SIG-M5 treated with dmso at 0.1 percent for 504 hours (cell line): Measurements from ENCODE around the gene ZNF710.
"Not testable (repeated sequence)": the region's sequence is repeated elsewhere in the genome, so short reads cannot be mapped to it uniquely, and the experiment has no call there.

Experiments
- DNase-seq: peaks from one replicate; lab custom pipeline; 2025; ENCODE audit not compliant: unreplicated experiment; lab: John Stamatoyannopoulos, UW

ZNF710 gene

DNA sequence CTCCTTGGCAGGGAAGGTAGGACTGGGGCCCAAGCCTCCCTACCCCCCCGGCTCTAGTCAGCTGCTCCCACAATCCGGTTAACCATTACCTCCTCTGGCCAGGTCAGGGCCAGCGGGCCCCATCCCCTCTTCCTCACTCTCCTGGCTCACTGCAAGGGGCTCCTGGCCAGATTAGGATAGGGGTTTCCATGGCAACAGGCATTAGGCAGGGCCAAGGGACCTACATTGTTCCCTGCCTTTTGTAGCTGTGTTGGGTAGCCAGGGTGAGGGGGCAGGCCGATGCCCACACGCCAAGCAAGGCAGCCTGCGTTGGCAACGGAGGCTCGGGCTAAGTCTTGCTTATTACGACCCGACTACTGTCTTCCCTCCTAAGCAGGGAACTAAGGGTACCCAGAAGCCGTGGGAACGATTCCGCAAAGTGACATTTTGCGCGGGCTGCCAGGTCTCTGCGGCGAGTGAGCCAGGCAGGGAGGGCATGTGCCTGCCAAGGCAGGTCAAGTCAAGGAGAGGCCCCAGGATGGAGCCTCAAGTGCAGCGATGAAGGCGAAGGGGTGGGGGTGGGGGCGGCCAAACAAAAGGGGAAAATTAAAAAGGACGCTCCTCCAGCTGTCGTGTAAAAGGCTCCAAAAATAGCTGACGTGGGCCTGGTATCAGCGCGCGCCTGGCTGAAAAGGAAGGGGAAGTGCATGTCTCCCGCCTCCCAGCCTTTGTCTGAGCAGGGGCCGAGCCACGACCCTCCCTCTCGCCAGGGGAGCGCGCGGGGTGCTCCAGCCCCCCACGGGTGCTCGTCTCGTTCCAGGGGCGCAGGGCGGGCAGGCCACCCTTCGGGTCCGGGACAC is 100.2 kb downstream of the ZNF710 start:
- peak; percentile 70 for DNase-seq

DNA sequence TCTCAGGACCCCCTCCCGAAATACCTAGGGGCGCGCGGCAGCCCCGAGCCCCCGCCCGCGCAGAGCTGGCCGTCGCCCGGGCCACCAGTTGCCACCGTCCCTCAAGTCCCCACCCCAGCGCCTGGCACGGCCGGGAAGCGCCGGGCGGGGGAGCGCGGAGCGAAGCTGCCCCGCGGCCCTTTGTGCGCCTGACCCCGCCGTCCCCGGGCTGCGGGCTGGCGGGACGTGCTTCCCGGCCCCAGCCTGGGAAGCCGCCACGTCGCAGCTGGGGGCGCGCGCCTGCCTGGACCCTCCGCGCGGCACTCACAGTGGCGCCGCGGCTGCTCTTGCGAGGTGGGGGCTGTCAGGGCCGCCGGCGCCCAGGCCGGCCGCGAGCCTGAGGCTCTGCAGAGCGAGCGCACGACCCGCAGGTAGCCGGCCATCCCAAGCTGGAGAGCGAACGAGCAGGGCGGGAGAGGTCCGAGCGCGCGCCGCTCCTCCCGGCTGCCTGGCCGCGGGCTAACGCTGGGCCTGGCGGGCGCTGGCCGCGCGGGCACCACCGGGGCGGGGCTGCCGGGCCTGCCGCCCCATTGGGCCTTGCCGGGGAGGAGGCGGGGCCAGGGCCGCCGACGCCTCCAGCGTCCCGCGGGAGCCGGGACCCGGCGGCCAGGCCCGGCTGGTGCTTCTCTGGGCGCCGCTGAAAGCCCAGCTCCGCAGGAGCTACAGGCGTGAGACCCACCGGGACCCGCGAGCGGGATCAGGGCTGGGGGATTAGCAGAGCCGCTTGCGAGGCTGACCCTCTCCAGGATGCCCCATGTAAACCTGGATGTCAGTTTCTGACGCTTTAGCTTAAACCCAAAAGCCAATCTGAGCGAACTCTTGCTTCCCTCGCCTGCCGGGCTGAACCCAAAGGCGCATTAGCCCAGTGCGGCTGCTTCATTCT is 101.1 kb downstream of the ZNF710 start, which contains the start of gene IDH2:
Gene IDH2 (minus strand): TSS at position 500 of the 922 bp plus-strand sequence. CDS start 78 bp downstream, at position 422.
- peak; percentile 49 for DNase-seq

GRCh38 chr15:90103701-90104329 is 102.7 kb downstream of the ZNF710 start:
- no peak for DNase-seq

DNA sequence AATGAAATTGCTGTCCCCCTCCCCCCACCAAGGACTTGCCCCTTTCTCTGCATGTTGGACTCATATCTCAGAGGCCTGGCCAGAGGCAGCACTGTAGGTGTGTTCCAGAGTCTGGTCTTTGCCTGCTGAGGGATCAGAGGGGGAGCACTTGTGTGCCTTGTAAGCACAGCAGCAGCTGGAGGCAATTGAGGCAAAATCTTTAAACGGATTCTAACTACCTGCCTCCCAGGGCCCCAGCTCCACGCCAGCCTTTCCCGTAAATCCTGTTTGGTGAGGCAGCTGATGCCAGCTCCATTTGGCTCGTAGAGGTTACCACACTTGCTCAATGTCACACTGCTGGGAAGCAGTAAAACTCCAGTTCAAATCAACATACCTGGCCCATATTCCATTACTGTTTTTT is 103.4 kb downstream of the ZNF710 start:
- no peak for DNase-seq

DNA sequence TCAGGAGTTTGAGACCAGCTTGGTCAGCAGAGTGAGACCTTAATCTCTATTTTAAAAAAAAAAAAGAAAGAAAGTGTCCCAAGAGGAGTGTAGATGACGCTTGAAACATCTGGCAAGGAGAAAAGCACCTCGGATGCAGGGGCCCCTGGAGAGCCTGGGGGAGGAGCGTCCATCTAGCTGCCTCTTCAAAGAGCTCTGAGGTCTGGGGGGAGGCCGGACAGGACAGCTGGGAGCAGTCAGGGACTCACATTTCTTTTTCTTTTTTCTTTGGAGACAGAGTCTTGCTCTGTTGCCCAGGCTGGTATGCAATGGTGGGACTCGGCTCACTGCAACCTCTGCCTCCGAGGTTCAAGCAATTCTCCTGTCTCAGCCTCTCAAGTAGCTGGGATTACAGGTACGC is 104.4 kb downstream of the ZNF710 start:
- no peak for DNase-seq

- peak; percentile 12 for DNase-seq
Observed at GRCh38 chr15:90106522-90107117, 105.5 kb downstream of the ZNF710 start.

DNA sequence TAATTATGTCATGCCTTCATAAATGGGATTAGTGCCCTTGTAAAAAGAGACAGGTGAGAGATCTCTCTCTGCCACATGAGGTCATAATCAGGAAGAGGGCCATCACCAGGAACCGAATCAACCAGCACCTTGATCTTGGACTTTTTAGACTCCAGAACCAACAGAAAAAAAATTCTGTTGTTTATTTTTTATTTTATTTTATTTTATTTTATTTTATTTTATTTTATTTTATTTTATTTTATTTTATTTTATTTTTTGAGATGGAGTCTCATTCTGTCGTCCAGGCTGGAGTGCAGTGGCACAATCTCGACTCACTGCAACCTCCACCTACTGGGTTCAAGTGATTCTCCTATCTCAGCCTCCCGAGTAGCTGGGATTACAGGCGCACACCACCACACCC is 106.9 kb downstream of the ZNF710 start:
- DNase-seq: not testable (repeated sequence)

DNA sequence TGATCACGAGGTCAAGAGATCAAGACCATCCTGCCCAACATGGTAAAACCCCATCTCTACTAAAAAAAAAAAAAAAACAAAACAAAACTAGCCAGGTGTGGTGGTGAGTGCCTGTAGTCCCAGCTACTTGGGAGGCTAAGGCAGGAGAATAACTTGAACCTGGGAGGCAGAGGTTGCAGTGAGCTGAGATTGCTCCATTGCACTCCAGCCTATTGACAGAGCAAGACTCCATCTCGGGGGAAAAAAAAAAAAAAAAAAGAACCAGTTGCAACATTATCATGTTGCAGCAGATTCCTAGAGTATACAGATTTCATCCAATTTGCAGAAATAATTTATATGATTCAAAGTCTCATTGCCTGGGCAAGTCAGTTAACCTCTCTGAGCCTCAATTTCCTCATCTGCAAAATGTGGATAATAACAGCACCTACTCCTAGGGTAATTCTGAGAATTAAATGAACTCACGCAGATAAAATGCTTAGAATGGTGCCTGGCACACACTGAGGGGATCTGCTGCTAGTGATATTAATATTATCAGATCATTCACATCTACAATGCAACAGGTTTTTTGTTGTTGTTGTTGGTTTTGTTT is 108.1 kb downstream of the ZNF710 start:
- not testable (repeated sequence) for DNase-seq

- DNase-seq: no peak
Observed at GRCh38 chr15:90113166-90113565, 112.0 kb downstream of the ZNF710 start.

GRCh38 chr15:90114451-90114901 is 113.4 kb downstream of the ZNF710 start:
- DNase-seq: no peak

- DNase-seq: no peak
Observed at GRCh38 chr15:90115783-90116182, 114.7 kb downstream of the ZNF710 start.

DNA sequence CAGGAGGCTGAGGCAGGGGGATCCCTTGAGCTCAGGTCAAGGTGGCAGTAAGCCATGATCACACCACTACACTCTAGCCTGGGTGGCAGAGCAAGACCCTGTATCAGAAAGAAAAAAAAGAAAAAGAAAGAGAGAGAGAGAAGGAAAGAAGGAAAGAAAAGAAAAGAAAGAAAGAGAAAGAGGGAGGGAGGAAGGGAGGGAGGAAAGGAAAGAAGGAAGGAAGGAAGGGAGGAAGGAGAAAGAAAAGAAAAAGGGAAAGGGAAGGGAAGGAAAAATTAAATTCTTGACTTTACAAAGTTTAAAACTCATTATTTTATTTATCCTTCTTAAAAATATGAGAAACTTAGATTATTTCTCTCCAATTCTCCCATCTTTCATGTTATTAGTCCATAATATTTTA is 118.2 kb downstream of the ZNF710 start:
- DNase-seq: no peak

- no peak for DNase-seq
Observed at GRCh38 chr15:90121086-90121485, 120.0 kb downstream of the ZNF710 start.

- DNase-seq: no peak
Observed at GRCh38 chr15:90124507-90124906, 123.4 kb downstream of the ZNF710 start.

DNA sequence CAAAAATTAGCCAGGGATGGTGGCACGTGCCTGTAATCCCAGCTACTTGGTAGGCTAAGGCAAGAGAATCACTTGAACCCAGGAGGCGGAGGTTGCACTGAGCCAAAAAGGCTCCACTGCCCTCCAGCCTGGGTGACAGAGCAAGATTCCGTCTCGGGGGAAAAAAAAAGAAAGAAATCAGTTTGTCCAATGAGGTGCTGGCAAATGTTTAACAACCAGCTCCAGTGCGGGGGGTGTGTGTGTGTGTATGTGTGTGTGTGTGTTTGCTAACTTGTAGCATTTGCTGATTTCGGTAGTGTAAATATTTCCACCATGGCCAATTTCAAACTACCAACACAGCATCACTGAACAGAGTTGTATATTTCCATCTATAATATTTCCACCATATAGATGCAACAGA is 124.9 kb downstream of the ZNF710 start:
- no peak for DNase-seq

GRCh38 chr15:90126596-90127435 is 125.7 kb downstream of the ZNF710 start:
- no peak for DNase-seq

GRCh38 chr15:90130291-90130690 is 129.2 kb downstream of the ZNF710 start:
- DNase-seq: no peak
